HG02610 (cell line): Measurements from ENCODE around the gene ZNF727.
"Not testable (repeated sequence)": the region's sequence is repeated elsewhere in the genome, so short reads cannot be mapped to it uniquely, and the experiment has no call there.

ENCODE experiments used
- ATAC-seq: cut with Tn5 transposase; IDR thresholded peaks from one replicate; pipeline ENCODE4 v1.9.1; 2021; ENCODE audit warnings: mild to moderate bottlenecking, moderate library complexity; ENCODE audit not compliant: unreplicated experiment

The ZNF727 gene

GRCh38 chr7:64045301-64046040, at the start of gene ZNF727:
Gene ZNF727 (plus strand): TSS chr7:64045434. CDS start chr7:64045622, 188 bp downstream.
- ATAC-seq: no peak

GRCh38 chr7:63998549-63998948, 46.7 kb upstream of the ZNF727 start, which contains the start of gene ZNF722:
Gene ZNF722 (plus strand): TSS chr7:63998849. CDS start chr7:63998962, 113 bp downstream.
- no peak for ATAC-seq

GRCh38 chr7:64015496-64015895, 29.7 kb upstream of the ZNF727 start:
- ATAC-seq: not testable (repeated sequence)

- ATAC-seq: no peak
Measured at GRCh38 chr7:64035388-64035787, 9.8 kb upstream of the ZNF727 start.

- ATAC-seq: no peak
Measured at GRCh38 chr7:64037095-64037494, 8.1 kb upstream of the ZNF727 start.

- no peak for ATAC-seq
Measured at GRCh38 chr7:64046041-64046389, 781 bp downstream of the ZNF727 start.

- not testable (repeated sequence) for ATAC-seq
Measured at GRCh38 chr7:64077837-64078698, 32.8 kb downstream of the ZNF727 start.

GRCh38 chr7:64078699-64078994, 33.4 kb downstream of the ZNF727 start:
- ATAC-seq: no peak

- no peak for ATAC-seq
Measured at GRCh38 chr7:64087501-64087900, 42.3 kb downstream of the ZNF727 start.

GRCh38 chr7:64088863-64089262, 43.6 kb downstream of the ZNF727 start:
- ATAC-seq: not testable (repeated sequence)
